HL-60 (cell line): ENCODE results near the gene TAF4.

ENCODE experiments used
- DNase-seq, 2 experiments: peaks; one replicate each; pipeline ENCODE4 v3.0.0-alpha.2; 2010 to 2020; ENCODE audit warnings: low read depth in 1 of 2, low spot score in 1 of 2
- H3K27ac ChIP-seq: fragments of 250-450 bp; sonication (Bioruptor Pico); replicated peaks from 2 replicates; pipeline ENCODE4 v1.5.1; 2020; ENCODE audit warnings: mild to moderate bottlenecking, moderate library complexity
- H3K27me3 ChIP-seq: fragments of 250-450 bp; sonication (Bioruptor Pico); 2 replicates; pipeline ENCODE4 v1.5.1; 2021; ENCODE audit warnings: mild to moderate bottlenecking, moderate library complexity; ENCODE audit not compliant: insufficient read depth, poor library complexity, severe bottlenecking
- H3K4me3 ChIP-seq: replicated peaks from 2 replicates; pipeline ENCODE4 v1.5.1; 2011; ENCODE audit warnings: mild to moderate bottlenecking, control low read depth, low read length; ENCODE audit not compliant: insufficient read depth
- CTCF ChIP-seq: IDR thresholded peaks from one replicate; pipeline ENCODE4 v1.5.1; 2011; ENCODE audit warnings: low read length, control low read depth, inconsistent platforms; ENCODE audit not compliant: insufficient read depth
- GABPA ChIP-seq: IDR thresholded peaks from 2 replicates; pipeline ENCODE4 v1.6.1; 2012; ENCODE audit warnings: low read depth
- POLR2AphosphoS5 ChIP-seq: IDR thresholded peaks from 2 replicates; pipeline ENCODE4 v1.6.1; 2012; ENCODE audit warnings: low read depth
- REST ChIP-seq: IDR thresholded peaks from 2 replicates; pipeline ENCODE4 v1.6.1; 2012; ENCODE audit warnings: low read depth; ENCODE audit not compliant: insufficient replicate concordance
- SPI1 ChIP-seq: IDR thresholded peaks from 2 replicates; pipeline ENCODE4 v1.6.1; 2012; ENCODE audit warnings: low read depth, mild to moderate bottlenecking, borderline replicate concordance

The TAF4 gene

GRCh38 chr20:62064770-62065673 is 659 bp downstream of the TAF4 start:
- peak overlapping the region; percentile 44 for H3K4me3 ChIP-seq
- no peaks in the 10 kb centered on the region for H3K27me3 ChIP-seq
- no peak for TF ChIP-seq SPI1
- DNase-seq = no peak
- H3K27ac ChIP-seq = peak overlapping the region; percentile 53; the same call in 1 of the 2 replicates

- no peak for DNase-seq
- Histone ChIP-seq H3K27me3 (no peaks in the 10 kb centered on the region), H3K27ac (no peak overlapping the region), H3K4me3 (peak overlapping the region; percentile 30)
- TF ChIP-seq CTCF (no peak), REST (no peak), SPI1 (no peak), GABPA (no peak), POLR2AphosphoS5 (no peak)
These were observed 1.5 kb downstream of the TAF4 start for GRCh38 chr20:62063981-62064769.

GRCh38 chr20:62063315-62063980 is 2.2 kb downstream of the TAF4 start:
- TF ChIP-seq REST (peak; percentile 22), POLR2AphosphoS5 (no peak)
- Histone ChIP-seq H3K27ac (no peak overlapping the region), H3K4me3 (peak overlapping the region; percentile 30), H3K27me3 (no peaks in the 10 kb centered on the region)
- peak in 1 of 2 experiments; percentile 20 for DNase-seq

- Histone ChIP-seq H3K27me3 (no peaks in the 10 kb centered on the region), H3K27ac (no peak overlapping the region), H3K4me3 (peak overlapping the region; percentile 30; the same call in 1 of the 2 replicates)
- no peak for DNase-seq
- TF ChIP-seq GABPA (no peak), REST (no peak), CTCF (no peak), SPI1 (no peak), POLR2AphosphoS5 (no peak)
These were observed 2.9 kb downstream of the TAF4 start for GRCh38 chr20:62062661-62063314.
